Body of pancreas (tissue), 4 donors: Measurements from ENCODE around the gene EXOC7.

Source experiments
- CTCF ChIP-seq, 7 experiments: fragments of 450-650 bp in 4 of 7; fragments of 200-600 bp in 3 of 7; sonication (generic) in 3 of 7; IDR thresholded peaks; one replicate each; pipeline ENCODE4 v1.5.1; 2016 to 2019; ENCODE audit warnings: antibody characterized with exemption in 7 of 7
- POLR2A ChIP-seq, 3 donors: fragments of 450-650 bp; IDR thresholded peaks; one replicate each; pipeline ENCODE4 v1.6.1; 2016; ENCODE audit warnings: antibody characterized with exemption in 3 of 3, mild to moderate bottlenecking in 2 of 3

- no peak for TF ChIP-seq CTCF (IDR thresholded peaks at IDR 0.05)
- TF ChIP-seq POLR2A (IDR thresholded peaks at IDR 0.05) = no peak
Measured at GRCh38 chr17:76120658-76121008, 17.0 kb upstream of the EXOC7 start.
